Measurements from ENCODE around the gene CA11.

The CA11 gene

GRCh38 chr19:48635966-48636858 is 9.8 kb downstream of the CA11 start:
- CTCF ChIA-PET = interaction anchor here (0.6 kb wide), 1 partner anchor 10 kb away, joined by 3 read pairs; no protein-coding TSS in a partner anchor
- POLR2A ChIA-PET = no interaction called here
- TF ChIP-seq, protein P1, sequence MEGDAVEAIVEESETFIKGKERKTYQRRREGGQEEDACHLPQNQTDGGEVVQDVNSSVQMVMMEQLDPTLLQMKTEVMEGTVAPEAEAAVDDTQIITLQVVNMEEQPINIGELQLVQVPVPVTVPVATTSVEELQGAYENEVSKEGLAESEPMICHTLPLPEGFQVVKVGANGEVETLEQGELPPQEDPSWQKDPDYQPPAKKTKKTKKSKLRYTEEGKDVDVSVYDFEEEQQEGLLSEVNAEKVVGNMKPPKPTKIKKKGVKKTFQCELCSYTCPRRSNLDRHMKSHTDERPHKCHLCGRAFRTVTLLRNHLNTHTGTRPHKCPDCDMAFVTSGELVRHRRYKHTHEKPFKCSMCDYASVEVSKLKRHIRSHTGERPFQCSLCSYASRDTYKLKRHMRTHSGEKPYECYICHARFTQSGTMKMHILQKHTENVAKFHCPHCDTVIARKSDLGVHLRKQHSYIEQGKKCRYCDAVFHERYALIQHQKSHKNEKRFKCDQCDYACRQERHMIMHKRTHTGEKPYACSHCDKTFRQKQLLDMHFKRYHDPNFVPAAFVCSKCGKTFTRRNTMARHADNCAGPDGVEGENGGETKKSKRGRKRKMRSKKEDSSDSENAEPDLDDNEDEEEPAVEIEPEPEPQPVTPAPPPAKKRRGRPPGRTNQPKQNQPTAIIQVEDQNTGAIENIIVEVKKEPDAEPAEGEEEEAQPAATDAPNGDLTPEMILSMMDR (IDR thresholded peaks at IDR 0.05; ENCODE audit: control extremely low read depth, extremely low read depth, low read depth, missing control alignments) = no peak
- DNase-seq (ENCODE audit: extremely low spot score) = no peak

DNA sequence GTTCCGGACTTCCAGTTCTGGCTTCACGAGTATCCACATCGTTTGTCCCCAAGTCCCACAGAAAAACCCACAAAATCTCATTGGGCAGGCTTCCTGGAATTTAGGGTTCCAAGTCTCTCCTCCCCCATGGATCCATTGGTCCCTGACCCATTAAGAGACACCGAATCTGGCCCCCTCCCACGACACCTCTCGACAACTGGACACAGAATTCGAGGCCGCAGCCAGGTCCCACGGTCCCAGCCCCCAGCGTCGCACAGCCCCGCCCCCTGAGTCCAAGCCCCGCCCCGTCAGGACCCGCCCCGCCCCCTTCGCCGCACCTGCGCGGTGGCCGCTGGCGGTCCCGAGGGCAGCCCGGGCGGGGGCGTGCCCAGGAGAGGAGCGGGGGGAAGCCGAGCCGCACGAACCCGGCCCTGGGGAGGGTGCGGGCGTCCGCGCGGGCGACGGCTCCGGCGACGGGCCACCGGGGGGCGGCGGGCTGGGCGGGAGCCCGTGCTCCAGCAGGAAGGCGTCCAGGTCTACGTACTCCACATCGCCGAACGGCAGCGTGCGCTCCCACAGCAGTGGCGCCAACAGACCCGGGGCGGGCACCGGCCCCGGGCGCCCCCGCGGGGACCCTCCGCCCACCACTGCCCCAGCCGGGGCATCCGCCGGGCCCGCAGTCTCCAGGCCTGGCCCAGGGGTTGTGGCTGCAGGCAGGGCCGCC is 10.6 kb downstream of the CA11 start:
- POLR2A ChIA-PET = no interaction called here
- TF ChIP-seq, protein P1 (IDR thresholded peaks at IDR 0.05; ENCODE audit: control extremely low read depth, extremely low read depth, low read depth, missing control alignments) = no peak
- peak; percentile 89 for DNase-seq (ENCODE audit: extremely low spot score)
- CTCF ChIA-PET = interaction anchor here (2.7 kb wide), 1 partner anchor 12 kb away, joined by 20 read pairs; no protein-coding TSS in a partner anchor

DNA sequence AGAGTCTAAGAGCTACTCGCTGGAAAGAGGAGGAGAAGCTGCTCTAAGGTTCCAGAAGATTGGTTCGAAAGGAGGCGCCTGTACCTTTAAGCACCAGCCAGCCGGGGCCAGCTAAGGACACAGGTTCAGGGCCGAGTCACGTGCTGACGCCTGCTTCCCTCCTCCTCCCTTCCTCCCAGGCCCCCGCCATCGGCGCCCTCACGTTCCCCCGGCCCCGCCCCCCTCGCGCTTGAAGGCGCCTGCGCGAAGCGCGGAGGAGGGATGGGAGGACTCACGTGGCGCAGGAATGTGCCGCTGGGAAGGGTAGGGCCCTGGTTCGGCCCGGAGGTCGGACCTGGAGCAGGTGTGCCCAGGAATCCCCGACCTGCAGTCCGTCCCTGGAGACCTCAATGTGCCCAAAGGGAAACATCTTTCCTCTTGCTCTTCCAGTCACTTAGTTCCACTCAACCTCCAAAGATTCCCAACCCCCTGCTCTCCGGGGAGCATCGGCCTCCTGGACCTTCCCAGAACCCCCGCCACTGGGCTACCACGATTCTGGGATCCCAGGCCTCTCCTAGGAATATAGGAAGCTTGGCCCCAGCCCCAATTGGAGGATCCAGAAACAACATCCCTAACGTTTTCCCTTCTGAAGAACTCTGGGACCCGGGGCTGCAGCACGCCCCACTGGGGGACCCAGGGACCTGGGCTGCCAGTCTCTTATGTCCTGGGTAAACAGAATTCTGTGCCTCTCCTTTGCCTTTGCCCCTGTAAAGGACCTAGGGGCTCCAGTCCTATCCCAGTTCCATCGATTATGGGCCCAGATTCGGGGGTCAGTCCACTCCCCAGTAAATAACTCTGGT is 11.3 kb downstream of the CA11 start:
- TF ChIP-seq, protein P1 (IDR thresholded peaks at IDR 0.05; ENCODE audit: control extremely low read depth, extremely low read depth, low read depth, missing control alignments) = no peak
- CTCF ChIA-PET = interaction anchor here (1.0 to 2.7 kb wide), 4 partner anchors 11 to 201 kb away, joined by 3 to 20 read pairs (median 4); partner anchors contain the start of genes HSD17B14, RPL18 and SPHK2
- POLR2A ChIA-PET = interaction anchor here (3.4 kb wide), 1 partner anchor 16 kb away, joined by 16 read pairs; the partner anchor contains the start of genes RPL18 and SPHK2
- peak; percentile 84 for DNase-seq (ENCODE audit: extremely low spot score)

DNA sequence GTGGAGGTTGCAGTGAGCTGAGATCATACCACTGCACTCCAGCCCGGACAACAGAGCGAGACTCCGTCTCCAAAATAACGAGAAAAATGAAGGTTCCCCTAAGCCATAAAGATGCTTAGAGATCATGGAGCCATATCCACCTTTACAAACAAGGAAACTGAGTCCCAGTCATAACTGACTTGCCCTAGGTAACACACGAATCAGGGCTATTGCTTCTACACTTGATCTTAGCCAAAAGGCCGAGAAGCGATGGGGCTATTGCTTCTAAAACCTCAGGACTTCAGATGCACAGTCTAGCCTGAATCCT is 12.0 kb downstream of the CA11 start:
- ChIA-PET CTCF (interaction anchor here (1.0 to 2.7 kb wide), 4 partner anchors 10 to 202 kb away, joined by 3 to 20 read pairs (median 4); partner anchors contain the start of genes HSD17B14, RPL18 and SPHK2), POLR2A (interaction anchor here (3.4 kb wide), 1 partner anchor 15 kb away, joined by 16 read pairs; the partner anchor contains the start of genes RPL18 and SPHK2)
- TF ChIP-seq, protein P1 (IDR thresholded peaks at IDR 0.05; ENCODE audit: control extremely low read depth, extremely low read depth, low read depth, missing control alignments) = no peak
- no peak for DNase-seq (ENCODE audit: extremely low spot score)

GRCh38 chr19:48633148-48634035 is 12.6 kb downstream of the CA11 start:
- POLR2A ChIA-PET = interaction anchor here (0.7 to 3.4 kb wide), 2 partner anchors 14 to 277 kb away, joined by 7 to 16 read pairs; partner anchors contain the start of genes RPL18 and SPHK2

More at GRCh38 chr19:48633148-48634035, 12.6 kb downstream of the CA11 start:
- TF ChIP-seq, protein P1 (IDR thresholded peaks at IDR 0.05; ENCODE audit: control extremely low read depth, extremely low read depth, low read depth, missing control alignments) = no peak
- CTCF ChIA-PET = interaction anchor here (1.0 to 2.7 kb wide), 5 partner anchors 10 to 203 kb away, joined by 3 to 20 read pairs (median 4); partner anchors contain the start of genes CA11, HSD17B14, RPL18 and SPHK2
- DNase-seq (ENCODE audit: extremely low spot score) = no peak

Data from GM10248 (cell line).